ENCODE measurements around the gene MLN. TPM values are rescaled to one million over a fixed set of nuclear protein-coding genes. Genes with fewer than 3 reads are reported as not detected.
A peak's percentile ranks its signal among the peaks of the same experiment; 100 is the strongest.
"Not testable (repeated sequence)": the region's sequence is repeated elsewhere in the genome, so short reads cannot be mapped to it uniquely, and the experiment has no call there.

Gene MLN
- total RNA-seq, 4 donors from 2014 or later, result not detected

DNA sequence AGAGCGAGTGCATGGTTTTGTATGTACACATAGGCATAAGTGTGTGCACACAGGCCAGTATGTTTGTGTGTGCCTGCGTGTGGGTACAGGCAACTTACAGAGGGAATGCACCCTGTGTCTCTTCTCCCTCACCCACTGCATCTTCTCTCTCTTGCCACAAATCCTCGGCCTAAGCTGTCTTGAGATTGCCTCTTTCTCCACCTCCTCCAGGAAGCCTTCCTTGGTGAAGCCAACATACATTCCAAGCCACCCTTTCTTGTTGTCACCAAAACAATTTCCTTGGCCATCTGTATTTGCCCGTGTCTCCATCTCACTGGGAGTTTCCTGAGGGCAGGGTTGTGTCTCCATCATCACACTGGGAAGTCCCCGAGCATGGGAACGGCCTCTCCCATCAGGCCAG lies 29.8 kb upstream of the MLN start:
- in situ Hi-C loops (cut with MboI; ENCODE audit: low pct_ligation_motif_present in 1 of 4, low pct_unique_long_range_greater_than_20kb in 1 of 4, low sequenced_read_pairs in 3 of 4), result no loop called here
- H3K36me3 ChIP-seq, result no peaks in the 10 kb centered on the region
- no peaks in the 10 kb centered on the region for H3K9me3 ChIP-seq
- no peak overlapping the region for H3K27ac ChIP-seq
- intact Hi-C loops (cut with DNase I; ENCODE audit: low total_unique reads), result no loop called here
- no peak for DNase-seq
- H3K4me1 ChIP-seq, result peaks cover 2 to 8% (median 5%) of the 10 kb centered on the region in 4 donors
- TF ChIP-seq POLR2AphosphoS5 (IDR thresholded peaks at IDR 0.05) (no peak), EP300 (IDR thresholded peaks at IDR 0.05; ENCODE audit: low read depth) (no peak), POLR2A (IDR thresholded peaks at IDR 0.05) (no peak), CTCF (IDR thresholded peaks at IDR 0.05) (no peak)
- no peak overlapping the region for H3K4me3 ChIP-seq
- no peaks in the 10 kb centered on the region for H3K27me3 ChIP-seq
- WGBS, 2 donors (ENCODE audit: low coverage in 1 of 2), result 91 to 94% methylated on average over 3 to 6 of the region's 6 CpGs

GRCh38 chr6:33832831-33833230 lies 29.0 kb upstream of the MLN start:
- DNase-seq; H3K36me3 ChIP-seq; H3K9me3 ChIP-seq; in situ Hi-C loops (cut with MboI; ENCODE audit: low pct_ligation_motif_present in 1 of 4, low pct_unique_long_range_greater_than_20kb in 1 of 4, low sequenced_read_pairs in 3 of 4); H3K27ac ChIP-seq; H3K4me3 ChIP-seq; H3K27me3 ChIP-seq; intact Hi-C loops (cut with DNase I; ENCODE audit: low total_unique reads): not testable (repeated sequence)
- H3K4me1 ChIP-seq, result peaks cover 9 to 12% (median 9%) of the 10 kb centered on the region in 4 donors
- 97% methylated on average over 20 of the region's 32 CpGs; no CpG with 5 or more reads in 1 of the 2 donors for WGBS, 2 donors (ENCODE audit: low coverage in 1 of 2)

- DNase-seq; intact Hi-C loops (cut with DNase I; ENCODE audit: low total_unique reads): not testable (repeated sequence)
Observed at GRCh38 chr6:33831725-33832124, 27.9 kb upstream of the MLN start.

DNA sequence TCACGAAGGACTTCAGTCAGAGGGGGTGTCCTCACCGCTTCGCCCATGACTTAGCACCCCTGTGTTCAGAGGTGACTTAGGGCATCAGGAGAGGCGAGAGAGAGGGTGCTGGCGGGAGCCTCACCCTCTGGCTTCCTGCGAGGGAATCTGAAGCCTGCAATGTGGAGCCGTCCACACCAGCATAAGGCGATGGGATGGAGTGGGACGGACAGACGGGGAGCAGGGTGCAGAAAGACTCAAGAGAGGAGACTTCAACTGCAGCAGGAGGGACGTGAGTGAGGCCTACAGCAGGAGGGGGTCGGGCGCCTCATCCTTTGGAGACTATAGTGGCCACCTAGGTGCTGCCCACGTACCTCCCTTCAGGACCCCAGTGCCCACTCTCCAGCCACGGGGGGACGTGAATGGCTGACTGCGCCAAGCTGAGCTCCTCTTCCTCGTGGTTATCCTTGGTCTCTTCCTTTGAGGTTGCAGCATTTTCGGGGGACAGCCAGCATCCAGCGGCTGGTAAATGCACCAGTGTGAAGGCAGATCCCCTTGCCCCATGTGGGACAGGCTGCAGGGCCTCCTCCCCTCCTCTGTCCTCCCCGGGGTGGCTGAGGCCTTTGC lies 26.9 kb upstream of the MLN start:
- intact Hi-C loops (cut with DNase I; ENCODE audit: low total_unique reads), result no loop called here
- DNase-seq, result no peak
- Histone ChIP-seq H3K27ac (no peak overlapping the region), H3K36me3 (no peaks in the 10 kb centered on the region), H3K4me1 (peaks cover 9 to 18% (median 10%) of the 10 kb centered on the region in 4 donors), H3K4me3 (no peak overlapping the region), H3K27me3 (no peaks in the 10 kb centered on the region), H3K9me3 (no peaks in the 10 kb centered on the region)
- TF ChIP-seq POLR2A (IDR thresholded peaks at IDR 0.05) (no peak), POLR2AphosphoS5 (IDR thresholded peaks at IDR 0.05) (no peak), EP300 (IDR thresholded peaks at IDR 0.05; ENCODE audit: low read depth) (no peak), CTCF (IDR thresholded peaks at IDR 0.05) (no peak)
- in situ Hi-C loops (cut with MboI; ENCODE audit: low pct_ligation_motif_present in 1 of 4, low pct_unique_long_range_greater_than_20kb in 1 of 4, low sequenced_read_pairs in 3 of 4), result no loop called here
- WGBS, 2 donors (ENCODE audit: low coverage in 1 of 2), result 82% methylated on average over 18 of the region's 21 CpGs; no CpG with 5 or more reads in 1 of the 2 donors

More at GRCh38 chr6:33831725-33832124, 27.9 kb upstream of the MLN start:
- WGBS, 2 donors (ENCODE audit: low coverage in 1 of 2), result 77% methylated on average over 5 of the region's 5 CpGs; no CpG with 5 or more reads in 1 of the 2 donors
- H3K36me3 ChIP-seq; H3K9me3 ChIP-seq; H3K4me3 ChIP-seq; in situ Hi-C loops (cut with MboI; ENCODE audit: low pct_ligation_motif_present in 1 of 4, low pct_unique_long_range_greater_than_20kb in 1 of 4, low sequenced_read_pairs in 3 of 4); H3K27me3 ChIP-seq; H3K27ac ChIP-seq: not testable (repeated sequence)
- H3K4me1 ChIP-seq, result peaks cover 9 to 18% (median 10%) of the 10 kb centered on the region in 4 donors

- intact Hi-C loops (cut with DNase I; ENCODE audit: low total_unique reads), result no loop called here
- in situ Hi-C loops (cut with MboI; ENCODE audit: low pct_ligation_motif_present in 1 of 4, low pct_unique_long_range_greater_than_20kb in 1 of 4, low sequenced_read_pairs in 3 of 4), result no loop called here
- peaks cover 9 to 23% (median 12%) of the 10 kb centered on the region in 4 donors for H3K4me1 ChIP-seq
- H3K27me3 ChIP-seq, result no peaks in the 10 kb centered on the region
- H3K9me3 ChIP-seq, result no peaks in the 10 kb centered on the region
- no peak for DNase-seq
- H3K4me3 ChIP-seq, result no peak overlapping the region
- TF ChIP-seq POLR2A (IDR thresholded peaks at IDR 0.05) (no peak), POLR2AphosphoS5 (IDR thresholded peaks at IDR 0.05) (peak in 1 of 3 donors; percentile 26), EP300 (IDR thresholded peaks at IDR 0.05; ENCODE audit: low read depth) (no peak), CTCF (IDR thresholded peaks at IDR 0.05) (no peak)
- H3K36me3 ChIP-seq, result no peaks in the 10 kb centered on the region
- H3K27ac ChIP-seq, result peak overlapping the region in 2 of 4 donors; percentile 44 to 56
- WGBS, 2 donors (ENCODE audit: low coverage in 1 of 2), result 61 to 75% methylated on average over 5 to 15 of the region's 15 CpGs
Observed at GRCh38 chr6:33828764-33829731, 25.2 kb upstream of the MLN start.

Measured in transverse colon (tissue), 4 donors.